PC-3 (cell line): Measurements from ENCODE around the gene WFS1. TPM values are rescaled to one million over a fixed set of nuclear protein-coding genes. Genes with fewer than 3 reads are reported as not detected.

Experiments
- ATAC-seq: fragments of 200-7000 bp; cut with Tn5 transposase; 2 replicates; pipeline ENCODE4 v1.9.1; 2020; ENCODE audit warnings: mild to moderate bottlenecking, moderate library complexity
- BruUV-seq: library from RNA; stranded (reverse); fragments of 400-500 nt; replicated peaks from 2 replicates; lab custom pipeline; 2021; lab: Mats Ljungman, UMichigan
- CTCF ChIA-PET: fragments of 300-600 bp; sonication (Branson Sonifier 250); formaldehyde crosslinking; loops from one replicate; lab custom pipeline; 2022; ENCODE audit warnings: antibody characterized with exemption; lab: Charles Lee
- POLR2A ChIA-PET: fragments of 300-600 bp; sonication (Branson Sonifier 250); formaldehyde crosslinking; loops from one replicate; lab custom pipeline; 2022; ENCODE audit warnings: antibody characterized with exemption; ENCODE audit not compliant: unreplicated experiment; lab: Charles Lee
- DNase-seq: peaks from one replicate; pipeline ENCODE4 v3.0.0-alpha.2; 2015
- H2AFZ ChIP-seq: fragments of 300-600 bp; sonication (generic); 2 replicates; pipeline ENCODE4 v1.6.0; 2016; ENCODE audit warnings: antibody characterized with exemption, low read length
- H3F3A ChIP-seq: fragments of 300-600 bp; sonication (generic); one replicate; pipeline ENCODE4 v1.6.0; 2017; ENCODE audit warnings: antibody characterized with exemption, low read length, control low read depth, mild to moderate bottlenecking; ENCODE audit not compliant: unreplicated experiment
- H3K27ac ChIP-seq: fragments of 300-600 bp; sonication (generic); 2 replicates; pipeline ENCODE4 v1.5.1; 2016; ENCODE audit warnings: mild to moderate bottlenecking, low read length
- H3K27me3 ChIP-seq: fragments of 300-600 bp; sonication (generic); 2 replicates; pipeline ENCODE4 v1.6.1; 2016; ENCODE audit warnings: low read length, mixed read lengths
- H3K36me3 ChIP-seq: fragments of 300-600 bp; sonication (generic); 2 replicates; pipeline ENCODE4 v1.6.1; 2016; ENCODE audit warnings: low read depth, mixed run types, low read length, mixed read lengths
- H3K4me1 ChIP-seq: fragments of 300-600 bp; sonication (generic); 2 replicates; pipeline ENCODE4 v1.5.1; 2016; ENCODE audit warnings: low read length; ENCODE audit not compliant: insufficient read depth
- H3K4me2 ChIP-seq: fragments of 300-600 bp; sonication (generic); 2 replicates; pipeline ENCODE4 v1.6.0; 2016; ENCODE audit warnings: low read length
- H3K4me3 ChIP-seq: fragments of 300-600 bp; sonication (generic); 2 replicates; pipeline ENCODE4 v1.5.1; 2016; ENCODE audit warnings: mild to moderate bottlenecking, low read length, mixed read lengths
- H3K79me2 ChIP-seq: fragments of 300-600 bp; sonication (generic); 2 replicates; pipeline ENCODE4 v1.6.1; 2017; ENCODE audit warnings: low read length, mixed read lengths
- H3K9ac ChIP-seq: fragments of 300-600 bp; sonication (generic); 2 replicates; pipeline ENCODE4 v1.6.0; 2016; ENCODE audit warnings: mild to moderate bottlenecking, low read length
- H3K9me2 ChIP-seq: fragments of 300-600 bp; sonication (generic); replicated peaks from 2 replicates; pipeline ENCODE4 v1.6.1; 2016; ENCODE audit warnings: mixed run types, low read length, mixed read lengths
- H3K9me3 ChIP-seq: fragments of 300-600 bp; sonication (generic); 2 replicates; pipeline ENCODE4 v1.6.1; 2016; ENCODE audit warnings: low read length, mixed read lengths
- H4K20me1 ChIP-seq: fragments of 300-600 bp; sonication (generic); 2 replicates; pipeline ENCODE4 v1.6.1; 2016; ENCODE audit warnings: low read length, mixed read lengths
- CTCF ChIP-seq: fragments of 300-600 bp; sonication (generic); conservative IDR thresholded peaks from 2 replicates; pipeline ENCODE4 v1.5.1; 2017; ENCODE audit warnings: antibody characterized with exemption, low read depth, mild to moderate bottlenecking, low read length
- EZH2 ChIP-seq: fragments of 300-600 bp; sonication (generic); IDR thresholded peaks from one replicate; pipeline ENCODE4 v1.6.1; 2017; ENCODE audit warnings: antibody characterized with exemption, mild to moderate bottlenecking, low read length; ENCODE audit not compliant: unreplicated experiment
- EZH2phosphoT487 ChIP-seq: fragments of 300-600 bp; sonication (generic); IDR thresholded peaks from 2 replicates; pipeline ENCODE4 v1.6.1; 2018; ENCODE audit warnings: mild to moderate bottlenecking, antibody characterized with exemption, low read length, borderline replicate concordance
- intact Hi-C: fragments of 100-400 bp; cut with micrococcal nuclease; formaldehyde crosslinking; loops from 2 replicates; pipeline ENCODE4 v1.9.0; 2023
- total RNA-seq: library from RNA; depleted of rRNA; stranded (reverse); fragments of >200 nt; gene quantifications from 2 replicates; pipeline ENCODE4 v1.2.3, GENCODE V29; 2014

WFS1 gene
- total RNA-seq, 1 experiment from 2014 or later: 35.7 TPM

GRCh38 chr4:6229671-6230501, 39.8 kb upstream of the WFS1 start:
- TF ChIP-seq CTCF: no peak
- no peak for TF ChIP-seq EZH2phosphoT487
- no peak for TF ChIP-seq EZH2
- Histone ChIP-seq H3K9me2 (no peaks in the 10 kb centered on the region), H3K4me2 (no peak overlapping the region), H3F3A (no peaks in the 10 kb centered on the region), H4K20me1 (no peaks in the 10 kb centered on the region), H3K27me3 (no peaks in the 10 kb centered on the region; the same call in 1 of the 2 replicates), H3K4me3 (no peak overlapping the region), H3K9me3 (no peaks in the 10 kb centered on the region), H3K9ac (no peak overlapping the region), H3K4me1 (no peaks in the 10 kb centered on the region), H3K36me3 (no peaks in the 10 kb centered on the region), H3K79me2 (no peaks in the 10 kb centered on the region), H2AFZ (no peak overlapping the region), H3K27ac (no peak overlapping the region)
- CTCF ChIA-PET: no interaction called here
- intact Hi-C loops: no loop called here
- ATAC-seq (no peak), DNase-seq (no peak)
- no TSS peak for BruUV-seq
- POLR2A ChIA-PET: no interaction called here

GRCh38 chr4:6230502-6230785, 39.2 kb upstream of the WFS1 start:
- Histone ChIP-seq H3K9me3 (no peaks in the 10 kb centered on the region), H3K27me3 (no peaks in the 10 kb centered on the region; the same call in 1 of the 2 replicates), H3K36me3 (no peaks in the 10 kb centered on the region), H3K4me2 (no peak overlapping the region), H2AFZ (no peak overlapping the region), H3K4me1 (no peaks in the 10 kb centered on the region), H3K9ac (no peak overlapping the region), H3K9me2 (no peaks in the 10 kb centered on the region), H4K20me1 (no peaks in the 10 kb centered on the region), H3K4me3 (no peak overlapping the region), H3F3A (no peaks in the 10 kb centered on the region), H3K79me2 (no peaks in the 10 kb centered on the region), H3K27ac (no peak overlapping the region)
- DNase-seq (no peak), ATAC-seq (no peak)
- CTCF ChIA-PET: no interaction called here
- no peak for TF ChIP-seq CTCF
- no peak for TF ChIP-seq EZH2phosphoT487
- no peak for TF ChIP-seq EZH2
- no TSS peak for BruUV-seq
- intact Hi-C loops: no loop called here
- POLR2A ChIA-PET: no interaction called here

GRCh38 chr4:6230827-6231662, 38.6 kb upstream of the WFS1 start:
- Histone ChIP-seq H3K27me3 (no peaks in the 10 kb centered on the region; the same call in 1 of the 2 replicates), H3F3A (no peaks in the 10 kb centered on the region), H3K4me2 (no peak overlapping the region), H4K20me1 (no peaks in the 10 kb centered on the region), H3K79me2 (no peaks in the 10 kb centered on the region), H3K9me3 (no peaks in the 10 kb centered on the region), H3K4me1 (no peaks in the 10 kb centered on the region), H3K4me3 (no peak overlapping the region), H3K9me2 (no peaks in the 10 kb centered on the region), H2AFZ (no peak overlapping the region), H3K36me3 (no peaks in the 10 kb centered on the region), H3K27ac (no peak overlapping the region), H3K9ac (no peak overlapping the region)
- ChIA-PET POLR2A (no interaction called here), CTCF (no interaction called here)
- no TSS peak for BruUV-seq
- TF ChIP-seq EZH2 (no peak), EZH2phosphoT487 (no peak), CTCF (no peak)
- intact Hi-C loops: no loop called here
- no peak for DNase-seq
- ATAC-seq: no peak
